ENCODE data around the gene NXPH1. TPM values are rescaled to one million over a fixed set of nuclear protein-coding genes. Genes with fewer than 3 reads are reported as not detected.

NXPH1 gene
- total RNA-seq, 2 donors from 2014 or later = 0.24 TPM; not detected in 1

DNA sequence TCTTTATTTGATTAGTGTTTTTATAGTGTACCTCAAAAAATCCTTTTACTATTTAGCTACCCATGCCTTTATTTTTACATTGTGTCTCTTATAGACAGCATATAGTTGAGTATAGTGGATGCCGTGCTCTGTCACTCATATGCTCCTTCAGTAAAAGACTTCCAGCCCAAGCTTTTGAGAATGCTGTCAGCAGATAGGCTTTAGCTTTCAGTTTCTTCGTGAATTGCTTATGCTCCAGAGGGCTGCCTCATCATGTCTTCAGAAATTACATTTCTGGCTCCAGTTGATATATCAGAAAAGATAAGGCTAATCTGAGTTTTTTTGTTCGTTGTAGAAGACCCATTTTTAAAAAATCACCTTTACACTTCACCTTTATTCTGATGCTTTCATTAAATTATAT lies 332.0 kb downstream of the NXPH1 start:
- H3K27ac Mint-ChIP-seq = no peak overlapping the region
- Histone ChIP-seq H3K36me3 (ENCODE audit: control insufficient read depth, insufficient read depth, low read length) (no peaks in the 10 kb centered on the region), H3K9ac (ENCODE audit: extremely low read depth, low read length, poor library complexity, severe bottlenecking) (no peak overlapping the region), H3K27me3 (ENCODE audit: control insufficient read depth, insufficient read depth, low read length, poor library complexity, severe bottlenecking) (no peaks in the 10 kb centered on the region), H3K4me1 (ENCODE audit: control insufficient read depth, insufficient read depth, low read length) (no peaks in the 10 kb centered on the region), H3K4me3 (ENCODE audit: low read length) (no peak overlapping the region), H3K9me3 (ENCODE audit: control insufficient read depth, low read length) (no peaks in the 10 kb centered on the region), H3K27ac (ENCODE audit: low read depth, low read length) (no peak overlapping the region)
- no peaks in the 10 kb centered on the region for H3K36me3 Mint-ChIP-seq (ENCODE audit: low read depth)
- DNase-seq = no peak
- no peaks in the 10 kb centered on the region for H3K9me3 Mint-ChIP-seq
- H3K4me3 Mint-ChIP-seq = no peak overlapping the region
- 93 to 100% methylated on average over 1 to 3 of the region's 3 CpGs for WGBS, 2 experiments (ENCODE audit: insufficient coverage in 1 of 2, insufficient read length in 1 of 2)
- H3K27me3 Mint-ChIP-seq (ENCODE audit: insufficient read depth) = no peaks in the 10 kb centered on the region
- TF ChIP-seq, protein P1, sequence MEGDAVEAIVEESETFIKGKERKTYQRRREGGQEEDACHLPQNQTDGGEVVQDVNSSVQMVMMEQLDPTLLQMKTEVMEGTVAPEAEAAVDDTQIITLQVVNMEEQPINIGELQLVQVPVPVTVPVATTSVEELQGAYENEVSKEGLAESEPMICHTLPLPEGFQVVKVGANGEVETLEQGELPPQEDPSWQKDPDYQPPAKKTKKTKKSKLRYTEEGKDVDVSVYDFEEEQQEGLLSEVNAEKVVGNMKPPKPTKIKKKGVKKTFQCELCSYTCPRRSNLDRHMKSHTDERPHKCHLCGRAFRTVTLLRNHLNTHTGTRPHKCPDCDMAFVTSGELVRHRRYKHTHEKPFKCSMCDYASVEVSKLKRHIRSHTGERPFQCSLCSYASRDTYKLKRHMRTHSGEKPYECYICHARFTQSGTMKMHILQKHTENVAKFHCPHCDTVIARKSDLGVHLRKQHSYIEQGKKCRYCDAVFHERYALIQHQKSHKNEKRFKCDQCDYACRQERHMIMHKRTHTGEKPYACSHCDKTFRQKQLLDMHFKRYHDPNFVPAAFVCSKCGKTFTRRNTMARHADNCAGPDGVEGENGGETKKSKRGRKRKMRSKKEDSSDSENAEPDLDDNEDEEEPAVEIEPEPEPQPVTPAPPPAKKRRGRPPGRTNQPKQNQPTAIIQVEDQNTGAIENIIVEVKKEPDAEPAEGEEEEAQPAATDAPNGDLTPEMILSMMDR (conservative IDR thresholded peaks at IDR 0.05) = no peak
- H3K4me1 Mint-ChIP-seq = no peaks in the 10 kb centered on the region

DNA sequence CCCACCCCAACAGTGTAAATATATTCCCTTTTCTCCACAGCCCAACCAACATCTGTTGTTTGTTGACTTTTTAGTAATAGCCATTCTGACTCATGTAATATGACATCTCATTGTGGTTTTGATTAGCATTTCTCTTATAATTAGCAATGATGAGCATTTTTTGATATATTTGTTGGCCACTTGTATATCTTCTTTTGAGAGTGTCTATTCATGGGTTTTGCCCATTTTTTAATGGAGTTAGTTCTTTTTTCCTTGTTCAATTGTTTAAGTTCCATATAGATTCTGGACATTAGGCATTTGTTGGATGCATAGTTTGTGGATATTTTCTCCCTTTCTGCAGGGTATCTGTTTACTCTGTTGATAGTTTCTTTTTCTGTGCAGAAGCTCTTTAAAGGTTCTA lies 340.1 kb downstream of the NXPH1 start:
- no peaks in the 10 kb centered on the region for H3K9me3 ChIP-seq (ENCODE audit: control insufficient read depth, low read length)
- Mint-ChIP-seq H3K9me3 (no peaks in the 10 kb centered on the region), H3K4me3 (no peak overlapping the region), H3K36me3 (ENCODE audit: low read depth) (no peaks in the 10 kb centered on the region), H3K4me1 (no peaks in the 10 kb centered on the region), H3K27ac (no peak overlapping the region), H3K27me3 (ENCODE audit: insufficient read depth) (no peaks in the 10 kb centered on the region)
- H3K4me3 ChIP-seq (ENCODE audit: low read length) = no peak overlapping the region
- no peaks in the 10 kb centered on the region for H3K36me3 ChIP-seq (ENCODE audit: control insufficient read depth, insufficient read depth, low read length)
- no peak overlapping the region for H3K27ac ChIP-seq (ENCODE audit: low read depth, low read length)
- DNase-seq = no peak
- H3K27me3 ChIP-seq (ENCODE audit: control insufficient read depth, insufficient read depth, low read length, poor library complexity, severe bottlenecking) = no peaks in the 10 kb centered on the region
- H3K9ac ChIP-seq (ENCODE audit: extremely low read depth, low read length, poor library complexity, severe bottlenecking) = no peak overlapping the region
- TF ChIP-seq, protein P1 (conservative IDR thresholded peaks at IDR 0.05) = no peak
- no peaks in the 10 kb centered on the region for H3K4me1 ChIP-seq (ENCODE audit: control insufficient read depth, insufficient read depth, low read length)

DNA sequence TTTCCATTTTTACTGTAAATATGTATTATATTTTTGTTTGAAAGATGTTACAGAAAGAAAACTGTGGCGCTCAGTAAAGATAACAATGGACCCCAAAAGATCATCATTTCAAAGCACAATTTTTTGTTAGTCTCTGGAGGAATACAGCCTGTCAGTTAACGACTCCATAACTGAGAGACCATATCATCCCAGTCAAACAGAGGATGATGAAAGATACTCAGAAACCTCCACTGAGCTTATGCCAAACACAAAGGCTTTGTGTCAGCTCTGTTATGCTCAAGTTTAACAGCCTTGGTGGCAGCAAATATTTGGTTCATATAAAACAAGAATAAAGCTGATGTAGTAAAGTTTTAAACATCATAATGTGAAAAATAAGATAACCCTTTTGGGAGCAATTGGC lies 345.1 kb downstream of the NXPH1 start:
- no peak overlapping the region for H3K4me3 ChIP-seq (ENCODE audit: low read length)
- H3K9ac ChIP-seq (ENCODE audit: extremely low read depth, low read length, poor library complexity, severe bottlenecking) = no peak overlapping the region
- TF ChIP-seq, protein P1 (conservative IDR thresholded peaks at IDR 0.05) = no peak
- H3K27ac ChIP-seq (ENCODE audit: low read depth, low read length) = no peak overlapping the region
- no peaks in the 10 kb centered on the region for H3K4me1 ChIP-seq (ENCODE audit: control insufficient read depth, insufficient read depth, low read length)
- no peak for DNase-seq
- H3K9me3 ChIP-seq (ENCODE audit: control insufficient read depth, low read length) = no peaks in the 10 kb centered on the region
- Mint-ChIP-seq H3K4me1 (peaks cover 5% of the 10 kb centered on the region), H3K9me3 (no peaks in the 10 kb centered on the region), H3K27ac (no peak overlapping the region), H3K4me3 (no peak overlapping the region), H3K27me3 (ENCODE audit: insufficient read depth) (no peaks in the 10 kb centered on the region), H3K36me3 (ENCODE audit: low read depth) (no peaks in the 10 kb centered on the region)
- 88% methylated on average over 2 of the region's 2 CpGs; no CpG with 5 or more reads in 1 of the 2 experiments for WGBS, 2 experiments (ENCODE audit: insufficient coverage in 1 of 2, insufficient read length in 1 of 2)
- H3K27me3 ChIP-seq (ENCODE audit: control insufficient read depth, insufficient read depth, low read length, poor library complexity, severe bottlenecking) = no peaks in the 10 kb centered on the region
- H3K36me3 ChIP-seq (ENCODE audit: control insufficient read depth, insufficient read depth, low read length) = no peaks in the 10 kb centered on the region
